ENCODE results near the gene GFOD1.

Gene GFOD1

GRCh38 chr6:13485923-13486562, 1.4 kb downstream of the GFOD1 start:
- ChIA-PET POLR2A (interaction anchor here (0.7 to 2.1 kb wide), 5 partner anchors 19 to 129 kb away, joined by 3 to 17 read pairs (median 4); partner anchors contain the start of genes NOL7 and SIRT5), CTCF (interaction anchor here (0.5 to 1.3 kb wide), 4 partner anchors 10 to 582 kb away, joined by 3 to 6 read pairs (median 4); partner anchors contain the start of gene SIRT5)
- TF ChIP-seq ZNF384 (IDR thresholded peaks at IDR 0.05) = no peak
- no peak for TF ChIP-seq SUZ12 (IDR thresholded peaks at IDR 0.05)
- TF ChIP-seq CTBP1 (IDR thresholded peaks at IDR 0.05; ENCODE audit: borderline replicate concordance) = no peak
- TF ChIP-seq BHLHE40 (IDR thresholded peaks at IDR 0.05; ENCODE audit: borderline replicate concordance) = no peak
- no peak; the same call in 1 of the 2 replicates for TF ChIP-seq L3MBTL2 (conservative IDR thresholded peaks at IDR 0.05)
- peak; percentile 55 for DNase-seq (ENCODE audit: extremely low spot score)

DNA sequence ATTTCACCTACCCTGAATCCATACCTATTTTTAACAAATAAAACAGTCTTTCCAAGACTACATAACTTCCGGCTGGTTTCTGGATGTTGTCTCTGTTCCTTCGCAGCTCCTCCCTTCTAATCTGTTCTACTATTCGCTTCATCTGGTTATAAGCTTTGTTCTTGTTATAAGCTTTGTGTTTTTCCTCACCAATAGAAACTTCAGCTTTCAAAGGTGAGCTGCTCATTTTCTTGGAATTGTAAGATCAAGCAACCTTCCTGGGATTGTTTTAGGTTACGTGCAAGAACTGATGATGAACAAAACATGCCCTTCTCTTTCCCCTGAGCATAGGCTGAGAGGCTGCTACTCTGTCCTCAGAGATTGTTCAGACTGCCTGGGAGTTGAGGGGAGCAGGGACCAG, 2.1 kb downstream of the GFOD1 start:
- CTCF ChIA-PET = no interaction called here
- TF ChIP-seq BHLHE40 (IDR thresholded peaks at IDR 0.05; ENCODE audit: borderline replicate concordance) = no peak
- TF ChIP-seq ARNT (IDR thresholded peaks at IDR 0.05) = no peak
- TF ChIP-seq ELF4 (IDR thresholded peaks at IDR 0.05) = no peak
- no peak for TF ChIP-seq HDGF (IDR thresholded peaks at IDR 0.05; ENCODE audit: borderline replicate concordance)
- TF ChIP-seq FOXM1 (IDR thresholded peaks at IDR 0.05; ENCODE audit: borderline replicate concordance) = no peak
- TF ChIP-seq NFRKB (IDR thresholded peaks at IDR 0.05) = no peak
- no peak for TF ChIP-seq SP1 (IDR thresholded peaks at IDR 0.05)
- TF ChIP-seq TARDBP (IDR thresholded peaks at IDR 0.05) = no peak
- no peak for DNase-seq (ENCODE audit: extremely low spot score)
- POLR2A ChIA-PET = interaction anchor here (1.1 to 2.1 kb wide), 2 partner anchors 64 to 89 kb away, joined by 3 to 17 read pairs; partner anchors contain the start of gene SIRT5

- TF ChIP-seq FOXA1 (IDR thresholded peaks at IDR 0.05) (no peak), ELF4 (IDR thresholded peaks at IDR 0.05) (no peak), NFRKB (IDR thresholded peaks at IDR 0.05) (no peak), L3MBTL2 (conservative IDR thresholded peaks at IDR 0.05) (no peak), CTBP1 (IDR thresholded peaks at IDR 0.05; ENCODE audit: borderline replicate concordance) (no peak), FOXM1 (IDR thresholded peaks at IDR 0.05; ENCODE audit: borderline replicate concordance) (no peak), FOXK2 (IDR thresholded peaks at IDR 0.05) (no peak), ZNF384 (IDR thresholded peaks at IDR 0.05) (no peak), BHLHE40 (IDR thresholded peaks at IDR 0.05; ENCODE audit: borderline replicate concordance) (no peak), SUZ12 (IDR thresholded peaks at IDR 0.05) (no peak), TARDBP (IDR thresholded peaks at IDR 0.05) (no peak), ARNT (IDR thresholded peaks at IDR 0.05) (no peak)
- TF ChIP-seq, protein P1, sequence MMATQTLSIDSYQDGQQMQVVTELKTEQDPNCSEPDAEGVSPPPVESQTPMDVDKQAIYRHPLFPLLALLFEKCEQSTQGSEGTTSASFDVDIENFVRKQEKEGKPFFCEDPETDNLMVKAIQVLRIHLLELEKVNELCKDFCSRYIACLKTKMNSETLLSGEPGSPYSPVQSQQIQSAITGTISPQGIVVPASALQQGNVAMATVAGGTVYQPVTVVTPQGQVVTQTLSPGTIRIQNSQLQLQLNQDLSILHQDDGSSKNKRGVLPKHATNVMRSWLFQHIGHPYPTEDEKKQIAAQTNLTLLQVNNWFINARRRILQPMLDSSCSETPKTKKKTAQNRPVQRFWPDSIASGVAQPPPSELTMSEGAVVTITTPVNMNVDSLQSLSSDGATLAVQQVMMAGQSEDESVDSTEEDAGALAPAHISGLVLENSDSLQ (IDR thresholded peaks at IDR 0.05) = no peak
- no peak for DNase-seq (ENCODE audit: extremely low spot score)
- POLR2A ChIA-PET = interaction anchor here (1.1 to 2.1 kb wide), 2 partner anchors 63 to 90 kb away, joined by 3 to 17 read pairs; partner anchors contain the start of gene SIRT5
- CTCF ChIA-PET = no interaction called here
Measured at GRCh38 chr6:13484827-13485226, 2.6 kb downstream of the GFOD1 start.

GRCh38 chr6:13484138-13484708, 3.2 kb downstream of the GFOD1 start:
- DNase-seq (ENCODE audit: extremely low spot score) = no peak
- ChIA-PET POLR2A (interaction anchor here (1.1 kb wide), 1 partner anchor 62 kb away, joined by 3 read pairs; no protein-coding TSS in a partner anchor), CTCF (interaction anchor here (0.6 kb wide), 1 partner anchor 131 kb away, joined by 3 read pairs; the partner anchor contains the start of gene NOL7)
- TF ChIP-seq BHLHE40 (IDR thresholded peaks at IDR 0.05; ENCODE audit: borderline replicate concordance) = no peak
- TF ChIP-seq FOXM1 (IDR thresholded peaks at IDR 0.05; ENCODE audit: borderline replicate concordance) = no peak
- no peak for TF ChIP-seq ELF4 (IDR thresholded peaks at IDR 0.05)
- TF ChIP-seq FOXK2 (IDR thresholded peaks at IDR 0.05) = no peak
- TF ChIP-seq L3MBTL2 (conservative IDR thresholded peaks at IDR 0.05) = no peak
- TF ChIP-seq ZNF384 (IDR thresholded peaks at IDR 0.05) = no peak
- no peak for TF ChIP-seq SUZ12 (IDR thresholded peaks at IDR 0.05)
- no peak for TF ChIP-seq FOXA1 (IDR thresholded peaks at IDR 0.05)
- TF ChIP-seq CTBP1 (IDR thresholded peaks at IDR 0.05; ENCODE audit: borderline replicate concordance) = no peak
- no peak for TF ChIP-seq HDGF (IDR thresholded peaks at IDR 0.05; ENCODE audit: borderline replicate concordance)
- TF ChIP-seq NFRKB (IDR thresholded peaks at IDR 0.05) = no peak
- no peak for TF ChIP-seq TARDBP (IDR thresholded peaks at IDR 0.05)
- TF ChIP-seq SP1 (IDR thresholded peaks at IDR 0.05) = no peak
- no peak for TF ChIP-seq ARNT (IDR thresholded peaks at IDR 0.05)
- no peak for TF ChIP-seq LEF1 (IDR thresholded peaks at IDR 0.05; ENCODE audit: borderline replicate concordance)
- TF ChIP-seq, protein P1 (IDR thresholded peaks at IDR 0.05) = no peak

DNA sequence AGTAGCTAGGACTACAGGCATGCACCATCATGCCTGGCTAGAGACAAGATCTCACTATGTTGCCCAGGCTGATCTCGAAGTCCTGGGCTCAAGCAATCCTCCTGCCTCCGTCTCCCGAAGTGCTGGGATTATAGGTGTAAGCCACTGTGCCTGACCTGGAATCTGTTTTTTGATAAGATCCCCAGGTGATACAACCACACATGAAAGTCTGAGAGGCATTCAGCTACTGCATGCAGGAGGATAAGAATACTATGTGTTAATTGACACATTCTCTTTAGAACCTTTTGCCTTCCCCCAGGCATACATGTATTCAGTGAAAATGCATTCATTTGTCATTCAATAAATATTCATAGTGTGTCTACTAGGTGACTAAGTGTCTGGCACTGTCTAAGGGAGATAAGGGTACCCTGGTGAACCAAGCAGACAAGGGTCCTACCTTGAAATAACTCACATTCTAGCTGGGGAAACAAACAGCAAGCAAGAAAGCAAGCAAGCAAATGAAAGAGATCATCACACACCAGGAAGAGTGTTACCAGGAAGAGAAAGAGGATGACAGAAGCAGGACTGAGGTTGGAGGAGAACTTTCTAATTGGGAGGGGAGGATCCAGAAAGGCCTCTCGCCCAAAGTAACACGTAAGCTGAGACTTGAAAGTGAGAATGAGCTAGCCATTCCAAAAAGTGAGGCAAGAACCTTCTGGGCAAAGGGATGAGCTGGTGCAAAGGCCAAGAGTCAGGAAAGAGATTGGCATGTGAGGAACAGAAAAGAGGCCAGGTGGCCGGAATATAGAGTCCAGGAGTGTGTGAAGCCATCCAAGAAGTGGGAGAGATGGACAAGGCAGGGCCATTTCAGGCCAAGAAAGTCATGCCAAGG, 6.5 kb downstream of the GFOD1 start:
- TF ChIP-seq TARDBP (IDR thresholded peaks at IDR 0.05) (no peak), CTBP1 (IDR thresholded peaks at IDR 0.05; ENCODE audit: borderline replicate concordance) (no peak), SP1 (IDR thresholded peaks at IDR 0.05) (no peak), SUZ12 (IDR thresholded peaks at IDR 0.05) (no peak), NFRKB (IDR thresholded peaks at IDR 0.05) (no peak), HDGF (IDR thresholded peaks at IDR 0.05; ENCODE audit: borderline replicate concordance) (no peak), ARNT (IDR thresholded peaks at IDR 0.05) (no peak), FOXM1 (IDR thresholded peaks at IDR 0.05; ENCODE audit: borderline replicate concordance) (no peak), ZNF384 (IDR thresholded peaks at IDR 0.05) (no peak), LEF1 (IDR thresholded peaks at IDR 0.05; ENCODE audit: borderline replicate concordance) (no peak)
- TF ChIP-seq, protein P1 (IDR thresholded peaks at IDR 0.05) = no peak
- DNase-seq (ENCODE audit: extremely low spot score) = no peak
- ChIA-PET POLR2A (interaction anchor here (0.8 kb wide), 1 partner anchor 134 kb away, joined by 3 read pairs; the partner anchor contains the start of gene NOL7), CTCF (no interaction called here)
